Activated gamma-delta T cell treated with anti-CD3 and anti-CD28 coated beads, Interleukin-2, amount 50 U/mL, for 16 hours (primary cell): ENCODE measurements around the gene TEX29.

Source experiments
- DNase-seq: peaks from one replicate; pipeline ENCODE4 v3.0.0-alpha.2; 2020; ENCODE audit warnings: low read depth

TEX29 gene

GRCh38 chr13:111291908-111292307 is 28.5 kb upstream of the TEX29 start:
- DNase-seq, result no peak

GRCh38 chr13:111292710-111293485 is 27.5 kb upstream of the TEX29 start:
- no peak for DNase-seq

GRCh38 chr13:111295886-111296285 is 24.6 kb upstream of the TEX29 start:
- no peak for DNase-seq

- DNase-seq, result no peak
Measured at GRCh38 chr13:111296417-111296816, 24.0 kb upstream of the TEX29 start.

GRCh38 chr13:111298214-111298975 is 22.0 kb upstream of the TEX29 start:
- no peak for DNase-seq

- no peak for DNase-seq
Measured at GRCh38 chr13:111302045-111302726, 18.3 kb upstream of the TEX29 start.

GRCh38 chr13:111303559-111303958 is 16.9 kb upstream of the TEX29 start:
- DNase-seq, result no peak

- no peak for DNase-seq
Measured at GRCh38 chr13:111304041-111304544, 16.3 kb upstream of the TEX29 start.

GRCh38 chr13:111304603-111305289 is 15.7 kb upstream of the TEX29 start:
- no peak for DNase-seq

GRCh38 chr13:111312944-111313590 is 7.4 kb upstream of the TEX29 start:
- DNase-seq, result no peak

- no peak for DNase-seq
Measured at GRCh38 chr13:111313911-111314425, 6.5 kb upstream of the TEX29 start.

GRCh38 chr13:111314852-111315251 is 5.6 kb upstream of the TEX29 start:
- no peak for DNase-seq

GRCh38 chr13:111315347-111315995 is 5.0 kb upstream of the TEX29 start:
- DNase-seq, result no peak

- no peak for DNase-seq
Measured at GRCh38 chr13:111316161-111316730, 4.2 kb upstream of the TEX29 start.

- no peak for DNase-seq
Measured at GRCh38 chr13:111317042-111317550, 3.3 kb upstream of the TEX29 start.

- DNase-seq, result no peak
Measured at GRCh38 chr13:111317571-111318345, 2.7 kb upstream of the TEX29 start.

GRCh38 chr13:111318386-111318785 is 2.1 kb upstream of the TEX29 start:
- no peak for DNase-seq

GRCh38 chr13:111319521-111319920 is 921 bp upstream of the TEX29 start:
- DNase-seq, result no peak
